MM.1S (cell line): ENCODE results near the gene XCR1.

Experiments used
- CTCF ChIP-seq: fragments of 300-600 bp; sonication (generic); IDR thresholded peaks from 2 replicates; pipeline ENCODE4 v1.5.1; 2016; ENCODE audit warnings: antibody characterized with exemption, low read length, mixed read lengths
- EZH2 ChIP-seq: fragments of 300-600 bp; sonication (generic); optimal IDR thresholded peaks from 2 replicates; pipeline ENCODE3; 2017; ENCODE audit warnings: low read depth, mild to moderate bottlenecking, antibody characterized with exemption, low read length, mixed read lengths

DNA sequence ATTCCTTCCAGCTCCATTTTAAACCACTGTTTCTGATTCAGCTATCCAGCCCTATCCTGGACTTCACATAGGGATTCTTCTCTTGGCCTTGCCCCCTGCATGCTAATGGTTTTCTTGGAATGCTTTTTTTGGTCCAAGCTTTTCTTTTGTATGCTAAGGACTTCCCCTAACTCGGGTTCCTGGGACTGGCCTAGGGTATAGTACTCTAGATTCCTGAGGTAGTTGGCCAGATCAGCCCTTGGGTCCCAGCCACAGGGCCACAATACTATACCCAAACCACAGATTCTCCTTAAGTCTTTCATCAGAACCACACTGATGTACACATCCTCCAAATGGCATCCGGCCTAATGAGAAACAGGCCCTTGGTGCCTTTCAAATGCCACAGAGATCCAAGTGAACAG is 34.5 kb downstream of the XCR1 start:
- TF ChIP-seq EZH2: no peak
- no peak for TF ChIP-seq CTCF
